IMR-90 (cell line): ENCODE measurements around the gene PDLIM1. TPM values are rescaled to one million over a fixed set of nuclear protein-coding genes. Genes with fewer than 3 reads are reported as not detected.

ENCODE experiments used
- ATAC-seq: fragments of 200-7000 bp; cut with Tn5 transposase; 2 replicates; pipeline ENCODE4 v1.9.1; 2020; ENCODE audit warnings: low read depth, mild to moderate bottlenecking, moderate library complexity
- BruUV-seq: library from RNA; stranded (reverse); fragments of 400-500 nt; replicated peaks from 2 replicates; lab custom pipeline; 2021; lab: Mats Ljungman, UMichigan
- CTCF ChIA-PET: fragments of 300-600 bp; formaldehyde crosslinking; extraction: SDS; loops from one replicate; lab custom pipeline; 2021; ENCODE audit warnings: antibody characterized with exemption; lab: Yijun Ruan, JAX
- POLR2A ChIA-PET: fragments of 300-600 bp; sonication (Branson Sonifier 250); formaldehyde crosslinking; loops from one replicate; lab custom pipeline; 2022; ENCODE audit warnings: antibody characterized with exemption; ENCODE audit not compliant: unreplicated experiment; lab: Charles Lee
- DNase-seq: peaks from one replicate; pipeline ENCODE4 v3.0.0; 2013
- H2AFZ ChIP-seq: replicated peaks from 2 replicates; pipeline ENCODE3; 2013; ENCODE audit warnings: low read length, mild to moderate bottlenecking; ENCODE audit not compliant: poor library complexity
- H2AK5ac ChIP-seq: 2 replicates; pipeline ENCODE4 v1.6.1; 2013; ENCODE audit warnings: low read depth, low read length, inconsistent platforms
- H2AK9ac ChIP-seq: replicated peaks from 2 replicates; pipeline ENCODE3; 2013; ENCODE audit warnings: mild to moderate bottlenecking, low read depth, low read length, moderate library complexity; ENCODE audit not compliant: poor library complexity
- H2BK120ac ChIP-seq: 2 replicates; pipeline ENCODE4 v1.6.1; 2013; ENCODE audit warnings: low read depth, low read length, inconsistent platforms
- H2BK15ac ChIP-seq: 3 replicates; pipeline ENCODE4 v1.6.1; 2013; ENCODE audit warnings: low read depth, low read length, inconsistent platforms
- H2BK20ac ChIP-seq: 2 replicates; pipeline ENCODE4 v1.6.1; 2013; ENCODE audit warnings: low read depth, mild to moderate bottlenecking, inconsistent platforms, low read length, moderate library complexity
- H2BK5ac ChIP-seq: 2 replicates; pipeline ENCODE4 v1.6.1; 2013; ENCODE audit warnings: mild to moderate bottlenecking, low read depth, low read length, inconsistent platforms; ENCODE audit not compliant: poor library complexity, severe bottlenecking
- H3K14ac ChIP-seq: replicated peaks from 2 replicates; pipeline ENCODE4 v1.6.1; 2013; ENCODE audit warnings: low read depth, low read length, inconsistent platforms
- H3K18ac ChIP-seq: 2 replicates; pipeline ENCODE4 v1.6.1; 2013; ENCODE audit warnings: low read depth, low read length, control low read depth
- H3K23ac ChIP-seq: 2 replicates; pipeline ENCODE4 v1.6.1; 2013; ENCODE audit warnings: low read depth, low read length, inconsistent platforms
- H3K27ac ChIP-seq: 2 replicates; pipeline ENCODE4 v1.5.1; 2013; ENCODE audit warnings: mild to moderate bottlenecking, control low read depth, low read length; ENCODE audit not compliant: insufficient read depth
- H3K27me3 ChIP-seq: 2 replicates; pipeline ENCODE4 v1.6.1; 2013; ENCODE audit warnings: low read length; ENCODE audit not compliant: control insufficient read depth, insufficient read depth
- H3K36me3 ChIP-seq: 2 replicates; pipeline ENCODE4 v1.6.1; 2013; ENCODE audit warnings: low read length, mixed read lengths; ENCODE audit not compliant: control insufficient read depth, insufficient read depth
- H3K4ac ChIP-seq: 2 replicates; pipeline ENCODE4 v1.6.1; 2013; ENCODE audit warnings: low read depth, low read length, inconsistent platforms
- H3K4me1 ChIP-seq: 2 replicates; pipeline ENCODE4 v1.6.1; 2013; ENCODE audit warnings: low read length, mixed read lengths; ENCODE audit not compliant: control insufficient read depth, insufficient read depth
- H3K4me2 ChIP-seq: 2 replicates; pipeline ENCODE4 v1.6.1; 2013; ENCODE audit warnings: low read depth, mild to moderate bottlenecking, control low read depth, low read length, moderate library complexity
- H3K4me3 ChIP-seq: 2 replicates; pipeline ENCODE4 v1.5.1; 2013; ENCODE audit warnings: low read depth, mild to moderate bottlenecking, control low read depth, low read length, moderate library complexity; ENCODE audit not compliant: insufficient read depth
- H3K56ac ChIP-seq: 2 replicates; pipeline ENCODE4 v1.6.1; 2013; ENCODE audit warnings: low read length, inconsistent platforms; ENCODE audit not compliant: insufficient read depth; ENCODE audit errors: extremely low read depth
- H3K79me1 ChIP-seq, 2 experiments: 2 replicates each; pipeline ENCODE4 v1.6.1; 2013; ENCODE audit warnings: low read length in 2 of 2, inconsistent platforms in 1 of 2, low read depth in 1 of 2
- H3K9ac ChIP-seq: 2 replicates; pipeline ENCODE4 v1.6.1; 2013; ENCODE audit warnings: low read depth, low read length, control low read depth
- H3K9me1 ChIP-seq: 2 replicates; pipeline ENCODE4 v1.6.1; 2013; ENCODE audit warnings: low read length, inconsistent platforms; ENCODE audit not compliant: insufficient read depth
- H3K9me3 ChIP-seq: 2 replicates; pipeline ENCODE4 v1.6.1; 2013; ENCODE audit warnings: low read length; ENCODE audit not compliant: control insufficient read depth, insufficient read depth
- H4K20me1 ChIP-seq: 2 replicates; pipeline ENCODE4 v1.6.1; 2013; ENCODE audit warnings: low read length, inconsistent platforms; ENCODE audit not compliant: insufficient read depth
- H4K5ac ChIP-seq: 2 replicates; pipeline ENCODE4 v1.6.1; 2013; ENCODE audit warnings: mild to moderate bottlenecking, low read depth, low read length, control low read depth
- H4K8ac ChIP-seq, 2 experiments: 2 replicates each; pipeline ENCODE4 v1.6.1; 2013; ENCODE audit warnings: low read depth in 2 of 2, low read length in 2 of 2, control low read depth in 1 of 2, inconsistent platforms in 1 of 2
- H4K91ac ChIP-seq: 2 replicates; pipeline ENCODE4 v1.6.1; 2013; ENCODE audit warnings: low read depth, low read length, inconsistent platforms; ENCODE audit not compliant: insufficient read depth
- CEBPB ChIP-seq: IDR thresholded peaks from 2 replicates; pipeline ENCODE4 v1.6.1; 2012; ENCODE audit warnings: low read depth, low read length, improper control_type of control experiment
- CHD1 ChIP-seq: IDR thresholded peaks from 2 replicates; pipeline ENCODE4 v1.6.1; 2012; ENCODE audit warnings: low read depth, low read length, improper control_type of control experiment
- ELK1 ChIP-seq: fragments of 150-350 bp; IDR thresholded peaks from 2 replicates; pipeline ENCODE4 v1.6.1; 2016; ENCODE audit warnings: low read depth, mild to moderate bottlenecking, low read length, moderate library complexity, borderline replicate concordance
- FOS ChIP-seq: fragments of 150-350 bp; IDR thresholded peaks from 2 replicates; pipeline ENCODE4 v1.6.1; 2016; ENCODE audit warnings: low read depth, low read length
- MAFK ChIP-seq: IDR thresholded peaks from 2 replicates; pipeline ENCODE4 v1.6.1; 2012; ENCODE audit warnings: low read depth, low read length, improper control_type of control experiment
- MAZ ChIP-seq: IDR thresholded peaks from 2 replicates; pipeline ENCODE4 v1.6.1; 2012; ENCODE audit warnings: low read depth, mild to moderate bottlenecking, low read length, improper control_type of control experiment, moderate library complexity, borderline replicate concordance
- MXI1 ChIP-seq: IDR thresholded peaks from 2 replicates; pipeline ENCODE4 v1.6.1; 2012; ENCODE audit warnings: low read depth, mild to moderate bottlenecking, low read length, moderate library complexity, borderline replicate concordance
- NFE2L2 ChIP-seq: fragments of 150-350 bp; IDR thresholded peaks from 2 replicates; pipeline ENCODE4 v1.6.1; 2016; ENCODE audit warnings: low read depth, mild to moderate bottlenecking, low read length
- POLR2A ChIP-seq: IDR thresholded peaks from 2 replicates; pipeline ENCODE4 v1.6.1; 2012; ENCODE audit warnings: mild to moderate bottlenecking, low read depth, low read length
- RAD21 ChIP-seq: IDR thresholded peaks from 2 replicates; pipeline ENCODE4 v1.6.1; 2012; ENCODE audit warnings: low read length, improper control_type of control experiment
- RCOR1 ChIP-seq: IDR thresholded peaks from 2 replicates; pipeline ENCODE4 v1.6.1; 2012; ENCODE audit warnings: mild to moderate bottlenecking, low read length, improper control_type of control experiment; ENCODE audit not compliant: insufficient replicate concordance
- RFX5 ChIP-seq: IDR thresholded peaks from 2 replicates; pipeline ENCODE4 v1.8.0; 2012; ENCODE audit warnings: low read depth, mild to moderate bottlenecking, low read length, moderate library complexity
- SMC3 ChIP-seq: fragments of 150-350 bp; IDR thresholded peaks from 2 replicates; pipeline ENCODE4 v1.6.1; 2016; ENCODE audit warnings: low read depth, mild to moderate bottlenecking, antibody characterized with exemption, low read length, moderate library complexity
- USF2 ChIP-seq: fragments of 150-350 bp; IDR thresholded peaks from 2 replicates; pipeline ENCODE4 v1.6.1; 2017; ENCODE audit warnings: mild to moderate bottlenecking, antibody characterized with exemption, low read length, low read depth
- WGBS, 2 experiments: methylation state at CpG; one replicate each; pipeline versions ENCODE4 v1.1.5 to v1.1.7; 2013; ENCODE audit warnings: missing lambda C conversion rate in 2 of 2; ENCODE audit not compliant: insufficient read length in 1 of 2; ENCODE audit errors: extremely low coverage in 2 of 2; 5-methylcytosine and 5-hydroxymethylcytosine counted together
- dilution Hi-C: fragments of 300-500 bp; cut with HindIII; formaldehyde crosslinking; loops from one replicate; pipeline ENCODE4 v1.14.3; 2018; ENCODE audit warnings: low sequenced_read_pairs; ENCODE audit not compliant: unreplicated experiment
- in situ Hi-C: fragments of 300-500 bp; cut with MboI; formaldehyde crosslinking; loops from 3 replicates; pipeline ENCODE4 v1.14.3; 2019; ENCODE audit warnings: low sequenced_read_pairs, inconsistent platforms, mixed read lengths
- intact Hi-C: fragments of 100-400 bp; cut with micrococcal nuclease; formaldehyde crosslinking; loops from 2 replicates; pipeline ENCODE4 v1.10.0; 2022
- polyA plus RNA-seq, 3 experiments: library from polyadenylated mRNA; depleted of rRNA; stranded (reverse); fragments of >200 nt; gene quantifications; 2 replicates each; pipeline ENCODE4 v1.2.3, GENCODE V29; 2012; ENCODE audit warnings: low replicate concordance in 1 of 3
- total RNA-seq: library from RNA; depleted of rRNA; stranded (reverse); fragments of >200 nt; gene quantifications from 2 replicates; pipeline ENCODE4 v1.2.3, GENCODE V29; 2012

PDLIM1 gene
- total and polyA plus RNA-seq, 2 of the 4 experiments (the other 2 are of a cell fraction): 30.1 to 187 TPM

- CTCF ChIA-PET: interaction anchor here (0.6 to 1.3 kb wide), 4 partner anchors 67 to 144 kb away, joined by 3 to 6 read pairs (median 3); no protein-coding TSS in a partner anchor
- H3K4me1 ChIP-seq: peaks cover 31% of the 10 kb centered on the region
- 39% methylated on average over 9 of the region's 13 CpGs; no CpG with 5 or more reads in 1 of the 2 experiments for WGBS, 2 experiments
- TF ChIP-seq MXI1 (0 out of 2 replicates have a peak, but pooled peaks have one; percentile 23), RAD21 (0 out of 2 replicates have a peak, but pooled peaks have one; percentile 20), FOS (peak; percentile 76), MAZ (no peak), CHD1 (no peak), RFX5 (no peak), POLR2A (no peak), ELK1 (no peak), NFE2L2 (no peak), SMC3 (no peak), RCOR1 (no peak), CEBPB (peak; percentile 24; the same call in 1 of the 2 replicates), MAFK (no peak), USF2 (no peak)
Measured at GRCh38 chr10:95273393-95274312, 17.1 kb downstream of the PDLIM1 start.

More at GRCh38 chr10:95273393-95274312, 17.1 kb downstream of the PDLIM1 start:
- Histone ChIP-seq H2BK15ac (peak overlapping the region; percentile 89), H3K27me3 (no peaks in the 10 kb centered on the region), H3K27ac (peak overlapping the region; percentile 62), H4K20me1 (peaks cover 46% of the 10 kb centered on the region), H2AK9ac (peak overlapping the region; percentile 91), H3K4ac (peak overlapping the region; percentile 93), H4K8ac (peak overlapping the region; percentile 30 to 74), H3K18ac (peak overlapping the region; percentile 76), H3K23ac (peak overlapping the region; percentile 88), H3K4me3 (peak overlapping the region; percentile 5; the same call in 1 of the 2 replicates), H2BK5ac (peak overlapping the region; percentile 69), H3K56ac (peak overlapping the region; percentile 66; the same call in 1 of the 2 replicates), H2BK120ac (peak overlapping the region; percentile 88), H4K5ac (peak overlapping the region; percentile 63), H3K4me2 (peak overlapping the region; percentile 71), H3K36me3 (peaks cover 17% of the 10 kb centered on the region), H3K79me1 (peaks cover 24 to 77% of the 10 kb centered on the region in 2 experiments), H3K9me1 (peaks cover 26% of the 10 kb centered on the region), H3K9me3 (no peaks in the 10 kb centered on the region), H2AK5ac (peak overlapping the region; percentile 97), H4K91ac (peak overlapping the region; percentile 86), H2AFZ (peak overlapping the region; percentile 65), H3K9ac (peak overlapping the region; percentile 74), H2BK20ac (peak overlapping the region; percentile 90), H3K14ac (peak overlapping the region; percentile 63; the same call in 1 of the 2 replicates)
- in situ Hi-C loops: no loop called here
- ATAC-seq (peak; percentile 73), DNase-seq (peak; percentile 94)
- intact Hi-C loops: no loop called here
- dilution Hi-C loops: no loop called here
- no TSS peak for BruUV-seq
- POLR2A ChIA-PET: no interaction called here
